MCF 10A (cell line): ENCODE results near the gene COL9A1. TPM values are rescaled to one million over a fixed set of nuclear protein-coding genes. Genes with fewer than 3 reads are reported as not detected.

Experiments used
- BruUV-seq: library from RNA; stranded (reverse); fragments of 400-500 nt; replicated peaks from 2 replicates; lab custom pipeline; 2021; lab: Mats Ljungman, UMichigan
- CTCF ChIA-PET: fragments of 300-600 bp; sonication (Branson Sonifier 250); formaldehyde crosslinking; extraction: SDS; loops from one replicate; lab custom pipeline; 2021; ENCODE audit warnings: antibody characterized with exemption, inconsistent platforms; lab: Yijun Ruan, JAX
- POLR2A ChIA-PET: fragments of 300-600, 350-650 bp; sonication (Branson Sonifier 250); formaldehyde crosslinking; extraction: SDS; loops from one replicate; lab custom pipeline; 2020; ENCODE audit warnings: antibody characterized with exemption, inconsistent platforms; lab: Yijun Ruan, JAX
- DNase-seq: peaks from one replicate; pipeline ENCODE4 v3.0.0-alpha.2; 2018; ENCODE audit not compliant: unreplicated experiment
- H3K27ac Mint-ChIP-seq: one replicate; pipeline ENCODE4 v1.8.0; 2022; ENCODE audit warnings: mild to moderate bottlenecking, low read depth, mixed read lengths; ENCODE audit not compliant: unreplicated experiment
- H3K27me3 Mint-ChIP-seq: one replicate; pipeline ENCODE4 v1.8.0; 2022; ENCODE audit warnings: mixed read lengths; ENCODE audit not compliant: insufficient read depth, unreplicated experiment
- H3K36me3 Mint-ChIP-seq: one replicate; pipeline ENCODE4 v1.8.0; 2022; ENCODE audit warnings: mild to moderate bottlenecking, moderate library complexity, mixed read lengths; ENCODE audit not compliant: insufficient read depth, unreplicated experiment
- H3K4me1 Mint-ChIP-seq: one replicate; pipeline ENCODE4 v1.8.0; 2022; ENCODE audit warnings: mixed read lengths; ENCODE audit not compliant: insufficient read depth, unreplicated experiment
- H3K4me3 Mint-ChIP-seq: one replicate; pipeline ENCODE4 v1.8.0; 2022; ENCODE audit warnings: mild to moderate bottlenecking, moderate library complexity, mixed read lengths; ENCODE audit not compliant: unreplicated experiment
- H3K9me3 Mint-ChIP-seq: one replicate; pipeline ENCODE4 v1.8.0; 2022; ENCODE audit warnings: mixed read lengths; ENCODE audit not compliant: unreplicated experiment
- CTCF ChIP-seq: fragments of 200-600 bp; IDR thresholded peaks from one replicate; pipeline ENCODE4 v1.8.0; 2022; ENCODE audit warnings: antibody characterized with exemption, mild to moderate bottlenecking; ENCODE audit not compliant: unreplicated experiment
- intact Hi-C: fragments of 100-400 bp; cut with micrococcal nuclease; formaldehyde crosslinking; loops from 2 replicates; pipeline ENCODE4 v1.14.1; 2022
- total RNA-seq: library from RNA; stranded (reverse); gene quantifications from 2 replicates; pipeline ENCODE4 v1.2.3, GENCODE V29; 2022

COL9A1 gene
- total RNA-seq, 1 experiment from 2014 or later = not detected

DNA sequence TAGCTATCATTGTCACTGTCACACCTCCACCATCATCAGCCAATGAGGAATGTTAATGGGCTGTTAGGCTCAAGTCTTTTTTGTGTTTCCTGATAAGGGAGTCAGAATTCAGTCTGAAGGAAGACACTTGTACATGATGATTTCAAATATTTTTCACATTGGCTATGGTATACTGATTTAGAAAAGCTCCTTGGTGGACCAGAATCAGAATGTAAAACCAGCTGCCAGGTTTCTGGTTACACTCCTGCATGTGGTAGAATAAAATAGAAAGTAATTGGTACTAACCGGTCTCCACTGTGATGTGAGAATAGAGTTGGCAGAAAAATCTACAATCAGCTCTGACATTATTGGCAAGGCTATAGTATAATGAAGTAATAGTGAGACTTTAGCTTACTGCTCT lies 10.7 kb downstream of the COL9A1 start:
- no peak overlapping the region for H3K4me3 Mint-ChIP-seq
- intact Hi-C loops = no loop called here
- no peak overlapping the region for H3K27ac Mint-ChIP-seq
- ChIA-PET POLR2A (no interaction called here), CTCF (interaction anchor here (0.7 to 2.8 kb wide), 4 partner anchors 17 to 299 kb away, joined by 3 to 13 read pairs (median 4); no protein-coding TSS in a partner anchor)
- BruUV-seq = no TSS peak
- no peaks in the 10 kb centered on the region for H3K36me3 Mint-ChIP-seq
- no peaks in the 10 kb centered on the region for H3K9me3 Mint-ChIP-seq
- no peak for DNase-seq
- no peak for TF ChIP-seq CTCF
- peaks cover 65% of the 10 kb centered on the region for H3K27me3 Mint-ChIP-seq
- no peaks in the 10 kb centered on the region for H3K4me1 Mint-ChIP-seq

GRCh38 chr6:70289299-70289698 lies 13.6 kb downstream of the COL9A1 start:
- no TSS peak for BruUV-seq
- Mint-ChIP-seq H3K9me3 (no peaks in the 10 kb centered on the region), H3K27me3 (peaks cover 38% of the 10 kb centered on the region), H3K27ac (no peak overlapping the region), H3K4me3 (no peak overlapping the region), H3K4me1 (no peaks in the 10 kb centered on the region), H3K36me3 (no peaks in the 10 kb centered on the region)
- ChIA-PET POLR2A (no interaction called here), CTCF (interaction anchor here (0.6 to 1.7 kb wide), 3 partner anchors 16 to 70 kb away, joined by 3 to 5 read pairs (median 4); no protein-coding TSS in a partner anchor)
- intact Hi-C loops = no loop called here
- no peak for TF ChIP-seq CTCF
- no peak for DNase-seq

- ChIA-PET POLR2A (no interaction called here), CTCF (no interaction called here)
- Mint-ChIP-seq H3K36me3 (no peaks in the 10 kb centered on the region), H3K4me1 (no peaks in the 10 kb centered on the region), H3K9me3 (no peaks in the 10 kb centered on the region), H3K4me3 (no peak overlapping the region), H3K27me3 (peaks cover 18% of the 10 kb centered on the region), H3K27ac (no peak overlapping the region)
- TF ChIP-seq CTCF = no peak
- BruUV-seq = no TSS peak
- no peak for DNase-seq
- intact Hi-C loops = no loop called here
Observed at GRCh38 chr6:70286905-70287304, 16.0 kb downstream of the COL9A1 start.

- no peak overlapping the region for H3K27ac Mint-ChIP-seq
- POLR2A ChIA-PET = no interaction called here
- DNase-seq = no peak
- intact Hi-C loops = no loop called here
- TF ChIP-seq CTCF = no peak
- BruUV-seq = no TSS peak
- H3K4me1 Mint-ChIP-seq = no peaks in the 10 kb centered on the region
- no peak overlapping the region for H3K4me3 Mint-ChIP-seq
- CTCF ChIA-PET = no interaction called here
- peaks cover 21% of the 10 kb centered on the region for H3K27me3 Mint-ChIP-seq
- H3K9me3 Mint-ChIP-seq = no peaks in the 10 kb centered on the region
- no peaks in the 10 kb centered on the region for H3K36me3 Mint-ChIP-seq
Observed at GRCh38 chr6:70285201-70285600, 17.7 kb downstream of the COL9A1 start.
